H54 (cell line): ENCODE results near the gene LIN7B.
"Not testable (repeated sequence)": the region's sequence is repeated elsewhere in the genome, so short reads cannot be mapped to it uniquely, and the experiment has no call there.

Experiments
- DNase-seq: peaks from one replicate; pipeline ENCODE4 v3.0.0; 2011; ENCODE audit warnings: low spot score, mixed read lengths; ENCODE audit not compliant: insufficient read length
- FAIRE-seq: peaks from 3 replicates; lab custom pipeline; 2011; peaks lifted over from hg19 to GRCh38; lab: Jason Lieb, UNC
- POLR2A ChIP-seq: IDR thresholded peaks from 2 replicates; pipeline ENCODE4 v1.6.1; 2011; ENCODE audit warnings: low read depth, mild to moderate bottlenecking, low read length

The LIN7B gene

GRCh38 chr19:49113762-49114629, at the start of gene LIN7B:
LIN7B (plus strand) TSS chr19:49114370; CDS start chr19:49114405, 35 bp downstream.
- DNase-seq (peak; percentile 68), FAIRE-seq (no peak)
- TF ChIP-seq POLR2A = 0 out of 2 replicates have a peak, but pooled peaks have one; percentile 29

- no peak for DNase-seq
- FAIRE-seq = no peak
These were observed 49.2 kb upstream of the LIN7B start, which contains the start of gene NTF4 for GRCh38 chr19:49064768-49065611. NTF4 (minus strand) TSS chr19:49064818; CDS start chr19:49061997, 2,821 bp downstream.

GRCh38 chr19:49065905-49066512, 48.2 kb upstream of the LIN7B start:
- no peak for TF ChIP-seq POLR2A
- FAIRE-seq (no peak), DNase-seq (no peak)

More at GRCh38 chr19:49064768-49065611, 49.2 kb upstream of the LIN7B start, which contains the start of gene NTF4:
- no peak for TF ChIP-seq POLR2A

- DNase-seq (no peak), FAIRE-seq (no peak)
- TF ChIP-seq POLR2A = no peak
These were observed 46.6 kb upstream of the LIN7B start for GRCh38 chr19:49067554-49067953.

- no peak for TF ChIP-seq POLR2A
- FAIRE-seq = no peak
- DNase-seq = no peak
These were observed 45.1 kb upstream of the LIN7B start for GRCh38 chr19:49069026-49069425.

GRCh38 chr19:49070416-49070815, 43.8 kb upstream of the LIN7B start:
- no peak for FAIRE-seq
- no peak for TF ChIP-seq POLR2A
- DNase-seq = no peak

GRCh38 chr19:49071860-49072547, 42.2 kb upstream of the LIN7B start:
- FAIRE-seq (no peak), DNase-seq (no peak)
- TF ChIP-seq POLR2A = no peak

GRCh38 chr19:49073514-49074378, 40.4 kb upstream of the LIN7B start:
- TF ChIP-seq POLR2A = no peak
- no peak for FAIRE-seq
- DNase-seq = no peak

- not testable (repeated sequence) for DNase-seq, FAIRE-seq
These were observed 39.3 kb upstream of the LIN7B start for GRCh38 chr19:49074869-49075268.

- FAIRE-seq (no peak), DNase-seq (no peak)
- no peak for TF ChIP-seq POLR2A
These were observed 33.8 kb upstream of the LIN7B start for GRCh38 chr19:49080392-49080791.

GRCh38 chr19:49081273-49081672, 32.9 kb upstream of the LIN7B start:
- no peak for TF ChIP-seq POLR2A
- FAIRE-seq (no peak), DNase-seq (no peak)
